Fibroblast of lung (primary cell): Measurements from ENCODE around the gene ZNF638. TPM values are rescaled to one million over a fixed set of nuclear protein-coding genes. Genes with fewer than 3 reads are reported as not detected.

Experiments
- DNase-seq, 2 donors: peaks; one replicate each; pipeline versions ENCODE4 v3.0.0 to v3.0.0-alpha.2; 2010; ENCODE audit warnings: low read depth in 2 of 2
- H2AFZ ChIP-seq: 2 replicates; pipeline ENCODE4 v1.5.1; 2012; ENCODE audit warnings: low read length, control low read depth, inconsistent platforms
- H3K27ac ChIP-seq: 2 replicates; pipeline ENCODE4 v1.5.1; 2011; ENCODE audit warnings: low read length, control low read depth; ENCODE audit not compliant: insufficient read depth
- H3K27me3 ChIP-seq: 2 replicates; pipeline ENCODE4 v1.5.1; 2011; ENCODE audit warnings: mild to moderate bottlenecking, low read length; ENCODE audit not compliant: control insufficient read depth, insufficient read depth
- H3K36me3 ChIP-seq: 2 replicates; pipeline ENCODE4 v1.5.1; 2011; ENCODE audit warnings: low read length; ENCODE audit not compliant: control insufficient read depth, insufficient read depth
- H3K4me1 ChIP-seq: 2 replicates; pipeline ENCODE4 v1.5.1; 2011; ENCODE audit warnings: low read length; ENCODE audit not compliant: control insufficient read depth, insufficient read depth; ENCODE audit errors: extremely low read depth
- H3K4me2 ChIP-seq: 2 replicates; pipeline ENCODE4 v1.5.1; 2011; ENCODE audit warnings: low read length, control low read depth; ENCODE audit not compliant: insufficient read depth; ENCODE audit errors: extremely low read depth
- H3K4me3 ChIP-seq, 4 experiments: fragments of 200-600 bp in 1 of 4; sonication (generic) in 1 of 4; replicated peaks in 1 of 4; 2 replicates each; pipeline ENCODE4 v1.5.1; 2011 to 2016; ENCODE audit warnings: low read length in 4 of 4, low read depth in 3 of 4, mild to moderate bottlenecking in 3 of 4, control low read depth in 2 of 4, inconsistent platforms in 1 of 4, mixed read lengths in 1 of 4; ENCODE audit not compliant: insufficient read depth in 1 of 4; ENCODE audit errors: control extremely low read depth in 1 of 4
- H3K79me2 ChIP-seq: 2 replicates; pipeline ENCODE4 v1.5.1; 2012; ENCODE audit warnings: mild to moderate bottlenecking, low read length, inconsistent platforms; ENCODE audit not compliant: control insufficient read depth, insufficient read depth
- H3K9ac ChIP-seq: 2 replicates; pipeline ENCODE4 v1.5.1; 2011; ENCODE audit warnings: mild to moderate bottlenecking, low read length, control low read depth; ENCODE audit not compliant: insufficient read depth
- H3K9me3 ChIP-seq: 2 replicates; pipeline ENCODE4 v1.5.1; 2012; ENCODE audit warnings: low read depth, low read length; ENCODE audit not compliant: control insufficient read depth, insufficient read depth
- H4K20me1 ChIP-seq: 2 replicates; pipeline ENCODE4 v1.5.1; 2011; ENCODE audit warnings: low read length; ENCODE audit not compliant: control insufficient read depth, insufficient read depth; ENCODE audit errors: extremely low read depth
- EZH2 ChIP-seq: IDR thresholded peaks from 2 replicates; pipeline ENCODE4 v1.5.1; 2012; ENCODE audit warnings: low read length, control low read depth, mild to moderate bottlenecking; ENCODE audit errors: missing control alignments
- polyA plus RNA-seq, 2 donors: library from polyadenylated mRNA; depleted of rRNA in 1 of 2; stranded (reverse) in 1 of 2; unstranded in 1 of 2; fragments of >200 nt; gene quantifications; 2 replicates each; pipeline ENCODE4 v1.2.1, GENCODE V29; 2011 to 2012; ENCODE audit warnings: missing spikeins in 1 of 2
- total RNA-seq: library from RNA; depleted of rRNA; stranded (reverse); fragments of >200 nt; gene quantifications from 2 replicates; pipeline ENCODE4 v1.2.1, GENCODE V29; 2014
- TF ChIP-seq, protein P1 (sequence below), 2 donors: IDR thresholded peaks in 1 of 2; conservative IDR thresholded peaks in 1 of 2; 1 replicate in 1 of 2; 2 replicates in 1 of 2; pipeline ENCODE4 v1.5.1; 2011 to 2012; ENCODE audit warnings: low read length in 2 of 2, control low read depth in 1 of 2, inconsistent platforms in 1 of 2, low read depth in 1 of 2, mild to moderate bottlenecking in 1 of 2

Gene ZNF638
- total and polyA plus RNA-seq, 2 donors (not counting 1 experiment from before 2014, with no cell fraction given): 63.8 to 190 TPM

DNA sequence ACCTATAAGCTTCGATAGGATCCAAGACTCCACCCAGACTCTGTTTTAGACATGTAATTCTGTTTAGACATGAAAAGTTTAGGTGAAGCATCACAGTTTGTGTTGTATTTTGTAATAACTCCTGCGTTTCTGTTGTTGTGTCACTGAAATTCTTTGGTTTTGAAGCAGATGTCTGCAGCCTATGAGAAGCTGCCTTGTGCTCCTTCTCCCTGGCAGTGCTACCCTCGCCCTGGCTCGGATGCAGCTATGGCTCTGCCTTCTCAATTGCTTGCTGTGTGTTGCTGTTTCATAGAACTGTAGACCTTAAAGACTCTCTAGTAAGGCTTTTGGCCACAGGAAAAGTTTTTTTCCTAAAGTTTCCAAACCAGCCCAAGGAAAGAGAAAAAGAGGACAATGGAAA is 40.2 kb upstream of the ZNF638 start:
- Histone ChIP-seq H3K4me3 (no peak overlapping the region), H3K27me3 (no peaks in the 10 kb centered on the region), H3K9me3 (no peaks in the 10 kb centered on the region), H3K4me2 (no peak overlapping the region), H2AFZ (no peak overlapping the region), H3K27ac (no peak overlapping the region), H3K79me2 (no peaks in the 10 kb centered on the region), H4K20me1 (no peaks in the 10 kb centered on the region), H3K4me1 (no peaks in the 10 kb centered on the region), H3K9ac (no peak overlapping the region), H3K36me3 (no peaks in the 10 kb centered on the region)
- no peak for DNase-seq
- TF ChIP-seq, protein P1, sequence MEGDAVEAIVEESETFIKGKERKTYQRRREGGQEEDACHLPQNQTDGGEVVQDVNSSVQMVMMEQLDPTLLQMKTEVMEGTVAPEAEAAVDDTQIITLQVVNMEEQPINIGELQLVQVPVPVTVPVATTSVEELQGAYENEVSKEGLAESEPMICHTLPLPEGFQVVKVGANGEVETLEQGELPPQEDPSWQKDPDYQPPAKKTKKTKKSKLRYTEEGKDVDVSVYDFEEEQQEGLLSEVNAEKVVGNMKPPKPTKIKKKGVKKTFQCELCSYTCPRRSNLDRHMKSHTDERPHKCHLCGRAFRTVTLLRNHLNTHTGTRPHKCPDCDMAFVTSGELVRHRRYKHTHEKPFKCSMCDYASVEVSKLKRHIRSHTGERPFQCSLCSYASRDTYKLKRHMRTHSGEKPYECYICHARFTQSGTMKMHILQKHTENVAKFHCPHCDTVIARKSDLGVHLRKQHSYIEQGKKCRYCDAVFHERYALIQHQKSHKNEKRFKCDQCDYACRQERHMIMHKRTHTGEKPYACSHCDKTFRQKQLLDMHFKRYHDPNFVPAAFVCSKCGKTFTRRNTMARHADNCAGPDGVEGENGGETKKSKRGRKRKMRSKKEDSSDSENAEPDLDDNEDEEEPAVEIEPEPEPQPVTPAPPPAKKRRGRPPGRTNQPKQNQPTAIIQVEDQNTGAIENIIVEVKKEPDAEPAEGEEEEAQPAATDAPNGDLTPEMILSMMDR (conservative IDR thresholded peaks at IDR 0.05 in 1 of 2, IDR thresholded peaks at IDR 0.05 in 1 of 2; ENCODE audit: low read depth in 1 of 2, low read length in 2 of 2): no peak
- no peak for TF ChIP-seq EZH2

DNA sequence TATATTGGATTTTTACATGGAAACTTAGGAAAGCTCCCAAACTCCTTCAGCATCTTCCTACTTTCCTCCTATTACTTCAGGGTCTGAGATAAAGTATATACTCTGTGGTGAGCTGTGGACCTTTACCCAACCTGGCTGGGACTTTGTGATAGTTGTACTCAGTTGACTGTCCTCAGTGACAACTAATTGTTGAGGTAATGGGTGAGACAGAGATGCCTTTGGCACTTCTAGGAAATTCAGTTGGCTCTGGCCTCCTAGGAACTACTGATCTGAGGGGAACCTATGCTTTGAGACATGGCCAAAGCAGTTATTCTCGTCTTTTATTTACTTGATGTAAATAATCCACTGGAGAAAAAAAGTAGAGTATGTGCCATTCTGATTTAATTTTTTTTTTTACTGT is 39.4 kb upstream of the ZNF638 start:
- Histone ChIP-seq H3K4me2 (no peak overlapping the region), H3K9ac (no peak overlapping the region), H4K20me1 (no peaks in the 10 kb centered on the region), H3K36me3 (no peaks in the 10 kb centered on the region), H3K4me3 (no peak overlapping the region), H3K4me1 (no peaks in the 10 kb centered on the region), H3K27me3 (no peaks in the 10 kb centered on the region), H2AFZ (no peak overlapping the region), H3K27ac (no peak overlapping the region), H3K9me3 (no peaks in the 10 kb centered on the region), H3K79me2 (no peaks in the 10 kb centered on the region)
- no peak for TF ChIP-seq EZH2
- TF ChIP-seq, protein P1 (conservative IDR thresholded peaks at IDR 0.05 in 1 of 2, IDR thresholded peaks at IDR 0.05 in 1 of 2; ENCODE audit: low read depth in 1 of 2, low read length in 2 of 2): no peak
- DNase-seq: no peak

DNA sequence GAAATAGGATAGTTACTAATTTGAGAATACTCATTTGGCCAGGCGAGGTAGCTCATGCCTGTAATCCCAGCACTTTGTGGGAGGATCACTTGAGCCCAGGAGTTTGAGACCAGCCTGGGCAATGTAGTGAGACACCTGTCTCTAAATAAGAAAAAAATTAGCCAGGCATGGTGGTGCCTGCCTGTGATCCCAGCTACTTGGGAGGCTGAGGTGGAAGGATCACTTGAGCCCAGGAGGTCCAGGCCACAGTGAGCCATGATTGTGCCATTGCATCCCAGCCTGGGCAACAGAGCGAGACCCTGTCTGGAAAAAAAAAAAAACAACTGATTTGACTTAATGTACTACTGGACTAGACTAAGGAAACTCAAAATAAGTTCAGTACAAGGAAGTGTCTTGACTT is 32.7 kb upstream of the ZNF638 start:
- no peak for TF ChIP-seq EZH2
- TF ChIP-seq, protein P1 (conservative IDR thresholded peaks at IDR 0.05 in 1 of 2, IDR thresholded peaks at IDR 0.05 in 1 of 2; ENCODE audit: low read depth in 1 of 2, low read length in 2 of 2): no peak
- H3K9ac ChIP-seq: no peak overlapping the region
- H3K4me1 ChIP-seq: no peaks in the 10 kb centered on the region
- no peak overlapping the region for H3K4me3 ChIP-seq
- no peaks in the 10 kb centered on the region for H3K79me2 ChIP-seq
- no peak overlapping the region for H3K27ac ChIP-seq
- no peak overlapping the region for H2AFZ ChIP-seq
- H4K20me1 ChIP-seq: no peaks in the 10 kb centered on the region
- no peak overlapping the region for H3K4me2 ChIP-seq
- no peaks in the 10 kb centered on the region for H3K36me3 ChIP-seq
- DNase-seq: no peak
- no peaks in the 10 kb centered on the region for H3K27me3 ChIP-seq
- no peaks in the 10 kb centered on the region for H3K9me3 ChIP-seq
